ENCODE results near the gene JPH3.
"Not testable (repeated sequence)": the region's sequence is repeated elsewhere in the genome, so short reads cannot be mapped to it uniquely, and the experiment has no call there.

Gene JPH3

GRCh38 chr16:87715658-87716057, 113.3 kb downstream of the JPH3 start:
- Histone ChIP-seq H3K4me3 (ENCODE audit: insufficient read length, low read depth) (no peak overlapping the region), H3K36me3 (ENCODE audit: insufficient read depth, insufficient read length, low read length) (peaks cover 79% of the 10 kb centered on the region), H3K9ac (ENCODE audit: insufficient read length, low read depth) (no peak overlapping the region), H3K27me3 (ENCODE audit: insufficient read depth, insufficient read length) (no peaks in the 10 kb centered on the region), H3K4me1 (ENCODE audit: insufficient read depth, insufficient read length) (no peaks in the 10 kb centered on the region), H3K9me3 (ENCODE audit: insufficient read depth, low read length) (peaks cover 15% of the 10 kb centered on the region; the same call in 1 of the 2 replicates)
- TF ChIP-seq YY1 (IDR thresholded peaks at IDR 0.05; ENCODE audit: insufficient read depth, insufficient read length), result no peak
- no peak for TF ChIP-seq SUZ12 (IDR thresholded peaks at IDR 0.05; ENCODE audit: extremely low read depth, insufficient read depth, insufficient read length)
- no peak for TF ChIP-seq ZNF274 (IDR thresholded peaks at IDR 0.05; ENCODE audit: low read depth, low read length)
- DNase-seq (ENCODE audit: low read depth, low spot score), result no peak

DNA sequence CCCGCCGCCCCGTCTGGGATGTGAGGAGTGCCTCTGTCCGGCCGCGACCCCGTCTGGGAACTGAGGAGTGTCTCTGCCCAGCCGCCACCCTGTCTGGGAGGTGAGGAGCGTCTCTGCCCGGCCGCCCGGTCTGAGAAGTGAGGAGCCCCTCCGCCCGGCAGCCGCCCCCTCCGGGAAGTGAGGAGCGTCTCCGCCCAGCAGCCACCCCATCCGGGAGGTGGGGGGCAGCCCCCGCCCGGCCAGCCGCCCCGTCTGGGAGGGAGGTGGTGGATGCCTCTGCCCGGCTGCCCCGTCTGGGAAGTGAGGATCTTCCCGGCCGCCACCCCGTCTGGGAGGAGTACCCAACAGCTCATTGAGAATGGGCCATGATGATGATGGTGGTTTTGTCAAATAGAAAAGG, 116.5 kb downstream of the JPH3 start:
- H3K4me1 ChIP-seq (ENCODE audit: insufficient read depth, insufficient read length); H3K27me3 ChIP-seq (ENCODE audit: insufficient read depth, insufficient read length); DNase-seq (ENCODE audit: low read depth, low spot score); H3K4me3 ChIP-seq (ENCODE audit: insufficient read length, low read depth); H3K9ac ChIP-seq (ENCODE audit: insufficient read length, low read depth): not testable (repeated sequence)
- Histone ChIP-seq H3K9me3 (ENCODE audit: insufficient read depth, low read length) (peaks cover 17% of the 10 kb centered on the region; the same call in 1 of the 2 replicates), H3K36me3 (ENCODE audit: insufficient read depth, insufficient read length, low read length) (peaks cover 79% of the 10 kb centered on the region)

DNA sequence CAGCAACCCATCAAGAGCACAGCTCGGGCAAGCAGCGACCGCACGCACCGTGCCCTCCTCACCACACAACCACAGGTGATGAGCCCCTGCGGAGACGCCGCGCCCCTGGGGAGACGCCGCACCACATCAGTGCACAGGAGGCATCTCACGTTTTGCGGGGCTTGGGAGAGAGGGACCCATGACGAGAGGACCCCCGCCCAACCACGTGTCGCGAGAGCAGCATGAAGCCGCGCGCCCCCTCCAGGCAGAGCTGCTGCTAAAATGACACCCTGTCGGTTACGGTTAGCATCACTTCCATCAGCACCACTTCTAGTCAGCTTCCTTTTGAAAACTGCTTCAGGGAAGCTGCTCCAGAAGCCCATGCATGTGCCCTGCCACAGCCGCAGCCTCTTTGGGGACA, 118.1 kb downstream of the JPH3 start:
- DNase-seq (ENCODE audit: low read depth, low spot score), result no peak
- peaks cover 78% of the 10 kb centered on the region for H3K36me3 ChIP-seq (ENCODE audit: insufficient read depth, insufficient read length, low read length)

DNA sequence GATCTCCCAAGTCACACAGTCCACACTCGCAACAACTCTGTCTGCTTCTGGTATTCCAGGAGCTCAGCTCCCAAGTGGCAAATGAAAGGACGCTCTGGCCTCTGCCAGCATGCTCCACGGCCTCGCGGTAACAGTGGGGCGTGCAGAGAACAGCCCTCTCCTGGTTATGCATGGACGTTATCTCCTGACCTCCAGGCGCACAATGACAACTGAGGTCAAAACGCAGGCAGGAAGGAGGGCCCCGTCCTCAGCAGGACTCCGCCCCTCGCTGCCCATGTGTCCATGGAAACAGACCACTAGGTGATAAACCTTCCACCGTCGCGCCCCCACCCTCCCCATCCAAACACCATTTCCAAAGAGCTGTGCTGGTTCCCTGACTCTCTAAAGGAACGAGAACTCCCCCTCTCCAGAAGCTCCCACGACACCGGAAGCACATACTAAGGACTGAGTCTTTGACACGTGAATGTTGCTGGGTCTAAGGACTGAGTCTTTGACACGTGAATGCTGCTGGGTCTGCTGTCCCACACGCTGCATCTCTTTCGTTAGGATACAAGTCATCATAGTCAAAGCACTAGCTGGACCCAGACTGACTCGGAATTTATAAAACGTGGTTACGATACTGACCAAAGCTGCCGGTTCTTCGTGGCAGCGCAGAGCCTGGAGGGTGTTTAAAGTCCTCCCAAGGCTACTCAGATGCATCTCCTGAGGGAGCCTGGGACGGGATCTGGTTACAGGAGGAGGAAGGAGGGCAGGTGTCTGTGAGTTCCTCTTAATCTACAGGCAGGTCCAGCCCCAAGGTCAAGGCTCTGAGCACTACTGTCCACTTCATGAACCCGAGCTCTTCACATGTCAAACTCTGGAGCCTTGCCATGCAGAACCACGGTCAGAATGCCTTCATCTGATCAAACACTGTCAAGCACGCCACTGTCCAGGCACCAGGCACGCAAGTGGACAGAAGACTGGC, 119.6 kb downstream of the JPH3 start:
- Histone ChIP-seq H3K36me3 (ENCODE audit: insufficient read depth, insufficient read length, low read length) (peaks cover 72% of the 10 kb centered on the region), H3K9ac (ENCODE audit: insufficient read length, low read depth) (no peak overlapping the region), H3K4me3 (ENCODE audit: insufficient read length, low read depth) (no peak overlapping the region), H3K9me3 (ENCODE audit: insufficient read depth, low read length) (peaks cover 17% of the 10 kb centered on the region; the same call in 1 of the 2 replicates), H3K4me1 (ENCODE audit: insufficient read depth, insufficient read length) (no peaks in the 10 kb centered on the region), H3K27me3 (ENCODE audit: insufficient read depth, insufficient read length) (no peaks in the 10 kb centered on the region)
- DNase-seq (ENCODE audit: low read depth, low spot score), result no peak
- TF ChIP-seq YY1 (IDR thresholded peaks at IDR 0.05; ENCODE audit: insufficient read depth, insufficient read length) (no peak), ZNF274 (IDR thresholded peaks at IDR 0.05; ENCODE audit: low read depth, low read length) (no peak), SUZ12 (IDR thresholded peaks at IDR 0.05; ENCODE audit: extremely low read depth, insufficient read depth, insufficient read length) (no peak)

More for the DNA sequence above, 118.1 kb downstream of the JPH3 start:
- TF ChIP-seq ZNF274 (IDR thresholded peaks at IDR 0.05; ENCODE audit: low read depth, low read length) (no peak), YY1 (IDR thresholded peaks at IDR 0.05; ENCODE audit: insufficient read depth, insufficient read length) (no peak), SUZ12 (IDR thresholded peaks at IDR 0.05; ENCODE audit: extremely low read depth, insufficient read depth, insufficient read length) (no peak)
- H3K27me3 ChIP-seq (ENCODE audit: insufficient read depth, insufficient read length), result no peaks in the 10 kb centered on the region
- no peaks in the 10 kb centered on the region for H3K4me1 ChIP-seq (ENCODE audit: insufficient read depth, insufficient read length)
- H3K9me3 ChIP-seq (ENCODE audit: insufficient read depth, low read length), result peaks cover 17% of the 10 kb centered on the region; the same call in 1 of the 2 replicates
- H3K4me3 ChIP-seq (ENCODE audit: insufficient read length, low read depth), result no peak overlapping the region
- no peak overlapping the region for H3K9ac ChIP-seq (ENCODE audit: insufficient read length, low read depth)

DNA sequence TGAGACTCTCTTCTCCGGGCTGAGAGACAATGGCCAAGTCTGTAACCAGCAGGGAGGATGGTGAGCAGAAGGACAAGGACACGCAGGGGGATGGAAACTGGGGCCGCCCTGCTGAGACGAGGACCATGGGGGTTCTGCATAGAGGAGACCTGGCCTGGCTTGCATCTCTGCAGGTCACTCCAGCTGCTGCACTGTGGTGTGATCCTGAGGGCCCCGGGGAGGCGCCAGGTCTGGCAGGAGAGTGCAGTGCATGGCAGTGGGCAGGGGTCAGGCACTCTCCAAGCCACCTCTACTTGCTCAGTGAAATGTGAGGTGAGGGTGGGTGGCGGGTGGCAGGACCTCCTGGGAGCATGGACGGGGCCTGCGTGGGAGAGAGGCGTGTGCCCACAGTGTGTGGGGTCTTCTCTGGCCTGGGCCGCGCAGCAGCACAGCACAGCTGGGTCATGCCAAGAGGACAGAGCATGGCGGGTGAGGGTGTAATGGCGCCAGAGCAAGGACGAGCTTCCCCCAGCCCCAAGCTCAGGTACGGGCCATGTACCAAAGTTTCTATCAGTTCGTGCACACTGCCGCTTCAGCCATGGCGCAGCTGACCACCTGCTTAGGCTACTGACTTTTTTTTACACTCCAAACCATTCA, 120.4 kb downstream of the JPH3 start:
- Histone ChIP-seq H3K36me3 (ENCODE audit: insufficient read depth, insufficient read length, low read length) (peaks cover 72% of the 10 kb centered on the region), H3K9ac (ENCODE audit: insufficient read length, low read depth) (no peak overlapping the region), H3K9me3 (ENCODE audit: insufficient read depth, low read length) (peaks cover 17% of the 10 kb centered on the region; the same call in 1 of the 2 replicates), H3K4me3 (ENCODE audit: insufficient read length, low read depth) (no peak overlapping the region), H3K27me3 (ENCODE audit: insufficient read depth, insufficient read length) (no peaks in the 10 kb centered on the region), H3K4me1 (ENCODE audit: insufficient read depth, insufficient read length) (no peaks in the 10 kb centered on the region)
- no peak for DNase-seq (ENCODE audit: low read depth, low spot score)
- TF ChIP-seq SUZ12 (IDR thresholded peaks at IDR 0.05; ENCODE audit: extremely low read depth, insufficient read depth, insufficient read length) (no peak), YY1 (IDR thresholded peaks at IDR 0.05; ENCODE audit: insufficient read depth, insufficient read length) (no peak), ZNF274 (IDR thresholded peaks at IDR 0.05; ENCODE audit: low read depth, low read length) (no peak)

- H3K36me3 ChIP-seq (ENCODE audit: insufficient read depth, insufficient read length, low read length), result peaks cover 75% of the 10 kb centered on the region
- no peaks in the 10 kb centered on the region for H3K27me3 ChIP-seq (ENCODE audit: insufficient read depth, insufficient read length)
- H3K4me1 ChIP-seq (ENCODE audit: insufficient read depth, insufficient read length), result no peaks in the 10 kb centered on the region
- no peak overlapping the region for H3K9ac ChIP-seq (ENCODE audit: insufficient read length, low read depth)
- TF ChIP-seq ZNF274 (IDR thresholded peaks at IDR 0.05; ENCODE audit: low read depth, low read length) (no peak), SUZ12 (IDR thresholded peaks at IDR 0.05; ENCODE audit: extremely low read depth, insufficient read depth, insufficient read length) (no peak), YY1 (IDR thresholded peaks at IDR 0.05; ENCODE audit: insufficient read depth, insufficient read length) (no peak)
- no peak for DNase-seq (ENCODE audit: low read depth, low spot score)
- no peak overlapping the region for H3K4me3 ChIP-seq (ENCODE audit: insufficient read length, low read depth)
- H3K9me3 ChIP-seq (ENCODE audit: insufficient read depth, low read length), result peaks cover 17% of the 10 kb centered on the region; the same call in 1 of the 2 replicates
These were observed 120.9 kb downstream of the JPH3 start for GRCh38 chr16:87723226-87723623.
